Measurements from ENCODE around the gene SEMA6A. TPM values are rescaled to one million over a fixed set of nuclear protein-coding genes. Genes with fewer than 3 reads are reported as not detected.
"Not testable (repeated sequence)": the region's sequence is repeated elsewhere in the genome, so short reads cannot be mapped to it uniquely, and the experiment has no call there.

Gene SEMA6A
- total and polyA plus RNA-seq, 4 donors, result 3.4 to 31.6 (median 12.0) TPM

- Histone ChIP-seq H3K9me3 (ENCODE audit: control insufficient read depth in 4 of 4, insufficient read depth in 3 of 4, low read length in 3 of 4) (no peaks in the 10 kb centered on the region), H3K4me3 (no peak overlapping the region), H3K27me3 (ENCODE audit: control insufficient read depth in 3 of 3, insufficient read depth in 3 of 3, low read length in 2 of 3) (no peaks in the 10 kb centered on the region), H3K36me3 (ENCODE audit: control insufficient read depth in 4 of 4, insufficient read depth in 4 of 4, low read length in 4 of 4) (no peaks in the 10 kb centered on the region), H3K27ac (ENCODE audit: low read depth in 1 of 2, low read length in 1 of 2) (no peak overlapping the region), H3K4me1 (ENCODE audit: control insufficient read depth in 5 of 5, insufficient read depth in 5 of 5, low read length in 5 of 5) (peaks cover 0 to 15% (median 9%) of the 10 kb centered on the region in 5 donors), H3K9ac (ENCODE audit: insufficient read depth in 1 of 2, low read length in 2 of 2) (no peak overlapping the region)
- WGBS, 2 donors, result 76 to 78% methylated on average over 3 of the region's 3 CpGs
- ATAC-seq (ENCODE audit: insufficient read depth, low FRiP score) (no peak), DNase-seq (no peak)
- no peak for TF ChIP-seq CTCF (IDR thresholded peaks at IDR 0.05; ENCODE audit: control extremely low read depth, extremely low read depth)
These were observed 50.3 kb downstream of the SEMA6A start for GRCh38 chr5:116524051-116524904.

DNA sequence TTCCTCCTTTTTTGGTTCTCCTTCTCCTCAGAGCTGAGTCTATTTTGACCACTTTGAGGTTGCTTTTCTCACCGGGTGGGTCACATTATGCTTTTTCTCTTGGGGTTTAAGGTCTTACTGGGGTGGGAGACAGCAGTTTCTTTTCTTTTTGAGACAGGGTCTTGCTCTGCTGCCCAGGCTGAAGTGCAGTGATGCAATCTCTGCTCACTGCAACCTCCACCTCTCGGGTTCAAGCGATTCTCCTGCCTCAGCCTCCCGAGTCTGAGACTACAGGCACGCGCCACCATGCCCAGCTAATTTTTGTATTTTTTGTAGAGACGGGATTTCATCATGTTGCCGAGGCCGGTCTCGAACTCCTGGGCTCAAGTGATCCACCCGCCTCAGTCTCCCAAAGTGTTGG lies 51.4 kb downstream of the SEMA6A start:
- not testable (repeated sequence) for H3K4me3 ChIP-seq; ATAC-seq (ENCODE audit: insufficient read depth, low FRiP score); H3K9me3 ChIP-seq (ENCODE audit: control insufficient read depth in 4 of 4, insufficient read depth in 3 of 4, low read length in 3 of 4); H3K9ac ChIP-seq (ENCODE audit: insufficient read depth in 1 of 2, low read length in 2 of 2); H3K36me3 ChIP-seq (ENCODE audit: control insufficient read depth in 4 of 4, insufficient read depth in 4 of 4, low read length in 4 of 4); DNase-seq; H3K27me3 ChIP-seq (ENCODE audit: control insufficient read depth in 3 of 3, insufficient read depth in 3 of 3, low read length in 2 of 3)
- WGBS, 2 donors, result 94 to 96% methylated on average over 11 of the region's 11 CpGs
- peak overlapping the region in 1 of 2 donors; percentile 3 for H3K27ac ChIP-seq (ENCODE audit: low read depth in 1 of 2, low read length in 1 of 2)
- H3K4me1 ChIP-seq (ENCODE audit: control insufficient read depth in 5 of 5, insufficient read depth in 5 of 5, low read length in 5 of 5), result peaks cover 0 to 16% (median 3%) of the 10 kb centered on the region in 5 donors

GRCh38 chr5:116522356-116523136 lies 52.1 kb downstream of the SEMA6A start:
- no peaks in the 10 kb centered on the region for H3K9me3 ChIP-seq (ENCODE audit: control insufficient read depth in 4 of 4, insufficient read depth in 3 of 4, low read length in 3 of 4)

More at GRCh38 chr5:116522356-116523136, 52.1 kb downstream of the SEMA6A start:
- ATAC-seq (ENCODE audit: insufficient read depth, low FRiP score) (no peak), DNase-seq (no peak)
- H3K4me3 ChIP-seq, result no peak overlapping the region
- no peak overlapping the region for H3K27ac ChIP-seq (ENCODE audit: low read depth in 1 of 2, low read length in 1 of 2)
- H3K4me1 ChIP-seq (ENCODE audit: control insufficient read depth in 5 of 5, insufficient read depth in 5 of 5, low read length in 5 of 5), result peaks cover 0 to 19% (median 3%) of the 10 kb centered on the region in 5 donors
- 85 to 87% methylated on average over 9 of the region's 9 CpGs for WGBS, 2 donors
- H3K9ac ChIP-seq (ENCODE audit: insufficient read depth in 1 of 2, low read length in 2 of 2), result no peak overlapping the region
- TF ChIP-seq CTCF (IDR thresholded peaks at IDR 0.05; ENCODE audit: control extremely low read depth, extremely low read depth), result no peak
- no peaks in the 10 kb centered on the region for H3K36me3 ChIP-seq (ENCODE audit: control insufficient read depth in 4 of 4, insufficient read depth in 4 of 4, low read length in 4 of 4)
- no peaks in the 10 kb centered on the region for H3K27me3 ChIP-seq (ENCODE audit: control insufficient read depth in 3 of 3, insufficient read depth in 3 of 3, low read length in 2 of 3)
